ENCODE measurements around the gene RPL27. TPM values are rescaled to one million over a fixed set of nuclear protein-coding genes. Genes with fewer than 3 reads are reported as not detected.
"Not testable (repeated sequence)": the region's sequence is repeated elsewhere in the genome, so short reads cannot be mapped to it uniquely, and the experiment has no call there.

The RPL27 gene
- polyA plus RNA-seq, 1 donor from 2014 or later, result 2,481 TPM

GRCh38 chr17:42982266-42982665 lies 16.0 kb upstream of the RPL27 start:
- peak overlapping the region in 2 of 3 donors; percentile 67 to 86 for H3K27ac Mint-ChIP-seq
- no peaks in the 10 kb centered on the region for H3K9me3 Mint-ChIP-seq
- H3K4me1 Mint-ChIP-seq, result peaks cover 22 to 37% (median 35%) of the 10 kb centered on the region in 3 donors
- peaks cover 3% of the 10 kb centered on the region for H3K36me3 Mint-ChIP-seq
- H3K4me3 Mint-ChIP-seq, result peak overlapping the region; percentile 33 to 92 (median 76)
- no peaks in the 10 kb centered on the region for H3K27me3 Mint-ChIP-seq

GRCh38 chr17:42985225-42985624 lies 13.0 kb upstream of the RPL27 start:
- H3K4me3 Mint-ChIP-seq, result peak overlapping the region; percentile 73 to 90 (median 83)
- H3K9me3 Mint-ChIP-seq, result no peaks in the 10 kb centered on the region
- H3K27ac Mint-ChIP-seq, result peak overlapping the region; percentile 39 to 90 (median 67)
- peaks cover 7% of the 10 kb centered on the region for H3K36me3 Mint-ChIP-seq
- H3K4me1 Mint-ChIP-seq, result peaks cover 15 to 35% (median 35%) of the 10 kb centered on the region in 3 donors
- H3K27me3 Mint-ChIP-seq, result no peaks in the 10 kb centered on the region

- Mint-ChIP-seq H3K9me3 (no peaks in the 10 kb centered on the region), H3K27ac (no peak overlapping the region), H3K36me3 (peaks cover 6% of the 10 kb centered on the region), H3K27me3 (no peaks in the 10 kb centered on the region), H3K4me3 (no peak overlapping the region), H3K4me1 (peaks cover 6 to 23% (median 21%) of the 10 kb centered on the region in 3 donors)
Measured at GRCh38 chr17:42989141-42989540, 9.1 kb upstream of the RPL27 start.

GRCh38 chr17:42989726-42990652 lies 8.2 kb upstream of the RPL27 start:
- no peak overlapping the region for H3K27ac Mint-ChIP-seq
- H3K9me3 Mint-ChIP-seq, result no peaks in the 10 kb centered on the region
- H3K27me3 Mint-ChIP-seq, result no peaks in the 10 kb centered on the region
- H3K36me3 Mint-ChIP-seq, result peaks cover 6% of the 10 kb centered on the region
- H3K4me1 Mint-ChIP-seq, result peaks cover 5 to 17% (median 15%) of the 10 kb centered on the region in 3 donors
- no peak overlapping the region for H3K4me3 Mint-ChIP-seq

GRCh38 chr17:42991471-42991870 lies 6.7 kb upstream of the RPL27 start:
- no peak overlapping the region for H3K27ac Mint-ChIP-seq
- H3K4me1 Mint-ChIP-seq, result peaks cover 0 to 8% (median 5%) of the 10 kb centered on the region in 3 donors
- peaks cover 4% of the 10 kb centered on the region for H3K36me3 Mint-ChIP-seq
- no peaks in the 10 kb centered on the region for H3K9me3 Mint-ChIP-seq
- no peak overlapping the region for H3K4me3 Mint-ChIP-seq
- H3K27me3 Mint-ChIP-seq, result no peaks in the 10 kb centered on the region

GRCh38 chr17:42992872-42993271 lies 5.3 kb upstream of the RPL27 start:
- Mint-ChIP-seq H3K4me1 (peaks cover 3 to 12% (median 6%) of the 10 kb centered on the region in 3 donors), H3K27ac (no peak overlapping the region), H3K4me3 (no peak overlapping the region), H3K36me3 (peaks cover 2% of the 10 kb centered on the region), H3K9me3 (no peaks in the 10 kb centered on the region), H3K27me3 (no peaks in the 10 kb centered on the region)

- not testable (repeated sequence) for H3K36me3 Mint-ChIP-seq, H3K27ac Mint-ChIP-seq, H3K27me3 Mint-ChIP-seq, H3K4me3 Mint-ChIP-seq, H3K9me3 Mint-ChIP-seq
- peaks cover 7 to 15% (median 10%) of the 10 kb centered on the region in 3 donors for H3K4me1 Mint-ChIP-seq
Measured at GRCh38 chr17:42993913-42994312, 4.3 kb upstream of the RPL27 start.

- Mint-ChIP-seq H3K27me3 (no peaks in the 10 kb centered on the region), H3K4me1 (peaks cover 6 to 19% (median 7%) of the 10 kb centered on the region in 3 donors), H3K4me3 (peak overlapping the region; percentile 84 to 96 (median 96)), H3K36me3 (no peaks in the 10 kb centered on the region), H3K27ac (peak overlapping the region; percentile 25 to 99 (median 89)), H3K9me3 (no peaks in the 10 kb centered on the region)
Measured at GRCh38 chr17:42997390-42997983, 732 bp upstream of the RPL27 start.

GRCh38 chr17:42999003-42999525 lies 845 bp downstream of the RPL27 start:
- Mint-ChIP-seq H3K27ac (peak overlapping the region; percentile 89 to 99 (median 98)), H3K4me1 (peaks cover 6 to 19% (median 7%) of the 10 kb centered on the region in 3 donors), H3K36me3 (no peaks in the 10 kb centered on the region), H3K4me3 (peak overlapping the region; percentile 84 to 96 (median 96)), H3K27me3 (no peaks in the 10 kb centered on the region), H3K9me3 (no peaks in the 10 kb centered on the region)

GRCh38 chr17:43000894-43001293 lies 2.7 kb downstream of the RPL27 start:
- not testable (repeated sequence) for H3K9me3 Mint-ChIP-seq, H3K27ac Mint-ChIP-seq, H3K36me3 Mint-ChIP-seq, H3K27me3 Mint-ChIP-seq
- H3K4me3 Mint-ChIP-seq, result peak overlapping the region in 1 of 4 donors; percentile 41
- H3K4me1 Mint-ChIP-seq, result peaks cover 6 to 18% (median 7%) of the 10 kb centered on the region in 3 donors

- no peaks in the 10 kb centered on the region for H3K36me3 Mint-ChIP-seq
- H3K9me3 Mint-ChIP-seq, result no peaks in the 10 kb centered on the region
- peak overlapping the region; percentile 56 to 73 (median 71) for H3K27ac Mint-ChIP-seq
- H3K4me3 Mint-ChIP-seq, result peak overlapping the region in 2 of 4 donors; percentile 34 to 65
- H3K27me3 Mint-ChIP-seq, result no peaks in the 10 kb centered on the region
- peaks cover 8 to 18% (median 9%) of the 10 kb centered on the region in 3 donors for H3K4me1 Mint-ChIP-seq
Measured at GRCh38 chr17:43003542-43004172, 5.4 kb downstream of the RPL27 start.

GRCh38 chr17:43006639-43007551 lies 8.7 kb downstream of the RPL27 start, which contains the start of gene IFI35:
Gene IFI35, plus strand, starts transcription at chr17:43006784. Its CDS starts 164 bp downstream, at chr17:43006948.
- H3K27ac Mint-ChIP-seq, result peak within 1 kb of the TSS; percentile 94 to 99 (median 98)
- H3K4me3 Mint-ChIP-seq, result peak within 1 kb of the TSS; percentile 98 to 100 (median 100)
- H3K9me3 Mint-ChIP-seq, result no peaks in the 10 kb centered on the region
- no peaks in the 10 kb centered on the region for H3K36me3 Mint-ChIP-seq
- H3K4me1 Mint-ChIP-seq, result peaks cover 8 to 15% (median 10%) of the 10 kb centered on the region in 3 donors
- H3K27me3 Mint-ChIP-seq, result no peaks in the 10 kb centered on the region

GRCh38 chr17:43010667-43011308 lies 12.6 kb downstream of the RPL27 start:
- Mint-ChIP-seq H3K4me3 (peak overlapping the region in 1 of 4 donors; percentile 22), H3K4me1 (peaks cover 8 to 15% (median 10%) of the 10 kb centered on the region in 3 donors), H3K27me3 (no peaks in the 10 kb centered on the region), H3K9me3 (no peaks in the 10 kb centered on the region), H3K36me3 (peaks cover 1% of the 10 kb centered on the region), H3K27ac (no peak overlapping the region)
